GM19238 (cell line): ENCODE measurements around the gene DGLUCY.
"Not testable (repeated sequence)": the region's sequence is repeated elsewhere in the genome, so short reads cannot be mapped to it uniquely, and the experiment has no call there.

Source experiments
- DNase-seq: peaks from one replicate; pipeline ENCODE4 v3.0.0; 2011; ENCODE audit warnings: low spot score; ENCODE audit not compliant: insufficient read length

Gene DGLUCY

DNA sequence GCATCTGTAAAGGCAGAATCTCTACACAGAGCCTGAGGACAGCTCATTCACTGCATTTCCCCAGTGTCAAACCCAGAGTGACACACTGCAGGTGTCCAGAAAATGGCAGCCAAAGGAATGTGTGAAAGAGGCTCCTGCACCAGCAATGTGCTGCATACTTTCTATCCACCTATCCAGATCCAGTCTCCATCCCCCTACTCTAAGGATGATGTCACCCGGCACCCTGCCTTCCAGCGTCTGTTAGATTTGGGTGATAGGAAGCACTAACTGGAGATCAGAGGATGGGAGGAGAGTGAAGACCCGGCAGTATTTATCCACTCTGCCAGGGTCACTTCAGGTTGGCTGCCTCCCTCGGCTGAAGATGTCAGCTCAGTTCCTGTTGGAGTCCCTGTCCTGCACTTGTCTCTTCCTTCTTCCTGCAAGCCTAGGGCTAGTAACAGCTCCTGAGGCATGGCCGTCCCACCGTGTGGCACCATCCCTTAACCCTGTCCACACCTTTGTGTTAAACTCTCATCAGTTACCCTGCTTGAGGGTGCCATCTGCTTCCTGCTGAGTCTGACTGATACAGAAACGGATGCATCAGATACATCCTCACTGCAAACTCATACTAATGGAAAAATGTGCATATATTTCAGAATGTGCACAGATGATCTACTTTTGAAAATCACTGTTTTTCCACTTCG, 143.6 kb downstream of the DGLUCY start:
- DNase-seq, result no peak

DNA sequence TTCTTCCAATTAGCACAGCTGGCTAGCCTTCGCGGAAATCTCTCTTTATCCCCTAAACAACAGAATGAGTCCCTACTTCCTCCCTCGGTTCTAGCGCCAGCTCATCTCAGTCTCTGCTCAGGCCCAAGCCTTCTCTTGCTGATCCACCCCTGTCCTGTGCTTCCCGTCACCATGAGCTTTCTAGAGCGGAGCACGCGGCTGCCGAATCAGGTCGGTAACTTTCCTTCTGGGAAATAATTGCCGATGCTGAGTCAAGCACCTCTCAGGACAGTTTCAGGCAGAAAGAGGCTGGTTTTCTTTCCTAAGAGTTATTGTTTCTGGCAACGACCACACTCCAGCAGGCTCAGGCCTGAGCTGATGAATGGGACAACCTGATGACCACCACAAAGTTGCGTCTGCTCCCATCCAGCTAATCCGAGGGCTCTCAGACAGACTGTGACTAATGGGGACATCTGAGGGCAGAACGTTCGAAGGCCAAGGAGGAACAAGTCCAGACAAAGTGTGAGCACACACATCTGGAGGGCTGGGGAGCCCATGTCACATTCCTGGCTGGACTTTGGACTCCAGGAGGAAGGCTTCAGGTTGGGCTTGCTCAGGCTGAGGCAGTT, 144.2 kb downstream of the DGLUCY start:
- DNase-seq, result no peak

DNA sequence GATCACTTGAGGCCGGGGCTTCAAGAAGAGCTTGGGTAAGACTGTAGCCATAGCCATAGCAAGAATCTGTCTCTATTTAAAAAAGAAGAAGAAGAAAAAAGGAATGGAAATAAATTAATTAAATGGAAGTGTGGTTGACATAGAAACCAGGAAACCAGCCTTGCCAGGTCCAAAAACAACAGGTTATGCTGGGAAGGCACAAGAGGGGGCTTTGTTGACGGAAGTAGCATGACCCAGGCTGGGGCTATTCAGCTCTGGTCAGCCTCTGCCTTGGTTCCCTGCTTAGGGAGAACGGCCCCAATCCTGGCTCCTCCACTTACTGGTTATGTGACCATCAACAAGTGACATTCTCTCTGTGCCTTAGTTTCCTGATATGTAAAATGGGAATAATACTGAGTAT, 145.0 kb downstream of the DGLUCY start:
- no peak for DNase-seq

DNA sequence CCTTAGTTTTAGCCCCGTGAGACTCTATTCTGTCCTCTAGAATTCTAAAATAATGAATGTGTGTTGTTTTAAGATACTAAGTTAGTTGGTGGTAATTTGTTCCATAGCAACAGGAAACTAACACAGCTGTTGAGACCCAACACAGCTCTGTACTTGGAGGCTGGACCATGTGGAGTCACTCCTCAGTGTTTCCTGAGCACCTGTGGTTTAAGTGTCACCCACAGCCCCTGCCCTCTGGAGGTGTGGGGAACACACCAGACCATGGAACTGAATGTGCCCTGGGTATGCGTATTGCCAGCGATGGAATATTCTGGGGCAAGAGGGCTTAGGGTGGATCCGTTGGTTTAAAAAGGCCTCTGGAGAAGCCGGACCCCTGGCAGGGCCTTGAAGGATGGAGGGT, 147.2 kb downstream of the DGLUCY start:
- DNase-seq, result no peak

DNA sequence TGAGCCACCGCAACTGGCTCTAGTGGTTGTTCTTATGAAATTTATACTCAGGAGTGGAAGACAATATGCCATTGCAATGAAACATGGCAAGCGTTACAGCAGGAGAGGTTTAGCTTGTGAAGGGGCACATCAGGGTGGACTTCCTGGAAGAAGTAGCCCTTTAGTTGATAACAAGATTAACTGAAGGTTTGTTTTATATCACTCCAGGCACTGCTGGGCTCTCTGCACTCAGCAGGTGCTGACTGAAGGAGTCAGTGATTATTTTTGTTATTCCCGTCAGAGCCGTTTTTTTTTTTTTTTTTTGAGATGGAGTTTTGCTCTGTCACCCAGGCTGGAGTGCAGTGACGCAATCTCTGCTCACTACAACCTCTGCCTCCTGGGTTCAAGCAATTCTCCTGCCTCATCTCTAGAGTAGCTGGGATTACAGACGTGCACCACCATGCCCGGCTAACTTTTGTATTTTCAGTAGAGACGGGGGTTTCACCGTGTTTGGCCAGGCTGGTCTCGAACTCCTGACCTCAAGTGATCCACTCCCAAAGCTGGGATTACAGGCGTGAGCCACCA, 148.2 kb downstream of the DGLUCY start:
- DNase-seq, result no peak

DNA sequence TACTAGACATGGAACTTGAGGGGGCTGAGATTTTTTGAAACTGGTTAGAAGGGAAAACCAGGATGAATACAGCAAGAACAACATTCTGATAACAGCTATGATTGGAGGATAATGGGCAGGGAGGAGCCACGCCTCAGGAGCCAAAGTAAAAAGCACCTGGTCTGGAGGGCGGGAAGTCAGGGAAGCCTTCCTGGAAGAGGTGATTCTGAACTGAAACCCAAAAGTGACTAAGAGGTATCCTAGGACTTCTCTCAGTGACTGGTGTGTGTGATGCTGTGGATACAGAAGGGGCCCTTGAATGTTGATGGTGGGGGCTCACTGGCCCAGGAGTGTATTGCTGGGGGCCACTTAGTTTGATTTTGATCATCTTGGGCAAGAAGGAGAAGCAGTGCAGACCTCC, 149.5 kb downstream of the DGLUCY start:
- DNase-seq, result no peak

DNA sequence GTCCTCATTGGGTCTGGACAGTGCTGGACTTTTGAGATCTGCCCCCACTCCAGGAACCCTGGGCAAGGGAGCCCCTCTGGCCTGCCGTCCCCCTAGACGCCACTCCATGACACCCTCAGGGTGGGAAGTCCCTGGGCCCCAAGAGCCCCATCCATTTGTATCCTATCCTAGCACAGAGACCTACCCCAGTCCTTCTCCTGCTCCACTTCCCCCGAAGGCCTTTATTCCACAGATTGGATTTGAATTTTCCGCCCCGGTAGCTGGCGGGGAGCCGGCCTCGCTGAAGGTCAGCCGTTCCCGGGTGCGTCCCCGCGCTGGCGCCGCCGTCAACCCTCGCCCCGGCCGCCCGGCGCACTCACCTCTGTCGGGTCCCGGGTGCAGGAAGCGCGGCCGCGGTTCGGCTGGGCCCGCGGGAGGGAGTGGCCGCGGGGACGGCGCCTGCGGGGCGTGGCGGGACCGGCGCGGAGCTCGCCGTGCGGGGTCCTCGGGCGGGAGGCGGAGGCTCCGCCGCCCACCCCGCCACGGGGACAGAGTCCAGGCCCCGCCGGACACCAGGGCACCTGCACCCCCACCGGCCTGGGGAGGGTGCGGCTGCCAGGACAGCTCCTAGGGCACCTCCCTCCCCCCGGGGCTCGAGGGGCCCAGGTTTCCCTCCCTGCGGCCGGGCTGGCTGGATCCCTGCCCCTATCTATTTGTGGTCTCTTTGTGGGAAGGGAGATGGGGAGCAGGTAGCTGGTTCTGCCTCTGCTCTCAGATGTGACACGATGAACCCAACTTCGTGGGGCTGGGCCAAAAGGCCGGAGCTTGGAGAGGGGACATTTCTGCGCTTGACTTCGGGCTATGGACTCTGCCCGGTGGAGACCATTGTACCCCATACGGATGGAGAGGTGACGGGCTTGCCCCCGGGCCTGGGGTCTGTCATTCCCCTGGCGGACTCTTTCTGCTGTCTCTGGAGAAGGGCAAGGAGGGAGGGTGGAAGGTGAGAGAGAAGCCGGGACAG, 150.6 kb downstream of the DGLUCY start:
- no peak for DNase-seq

DNA sequence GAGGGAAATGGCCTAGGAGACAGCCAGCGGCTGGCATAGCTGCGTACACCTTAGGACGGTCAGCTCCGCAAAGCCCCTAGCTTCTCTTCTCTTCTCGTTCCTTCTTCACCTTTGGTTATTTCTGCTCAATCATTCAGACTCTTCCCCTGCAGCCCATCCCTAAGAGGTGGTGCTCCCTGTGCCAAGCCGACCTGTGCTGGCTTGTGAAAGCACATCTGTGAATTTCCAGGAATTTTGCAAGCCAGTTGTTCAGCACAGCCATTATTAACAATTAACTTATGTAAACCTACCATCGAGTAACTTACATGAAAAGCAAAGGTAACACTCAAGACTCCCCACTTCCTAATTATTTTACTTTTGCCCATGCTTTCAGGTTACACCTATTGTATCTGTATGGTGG, 151.5 kb downstream of the DGLUCY start:
- no peak for DNase-seq

DNA sequence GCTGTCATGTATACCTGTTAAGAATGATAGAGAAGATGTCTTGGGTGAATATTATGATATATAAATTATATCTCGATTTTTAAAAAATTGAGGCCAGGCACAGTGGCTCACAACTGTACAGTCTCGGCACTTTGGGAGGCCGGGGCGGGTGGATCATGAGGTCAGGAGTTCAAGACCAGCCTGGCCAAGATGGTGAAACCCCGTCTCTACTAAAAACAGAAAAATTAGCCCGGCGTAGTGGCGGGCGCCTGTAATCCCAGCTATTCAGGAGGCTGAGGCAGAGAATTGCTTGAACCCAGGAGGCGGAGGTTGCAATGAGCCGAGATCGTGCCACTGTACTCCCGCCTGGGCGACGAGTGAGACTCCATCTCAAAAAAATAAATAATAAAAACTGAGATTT, 152.4 kb downstream of the DGLUCY start:
- DNase-seq, result not testable (repeated sequence)

DNA sequence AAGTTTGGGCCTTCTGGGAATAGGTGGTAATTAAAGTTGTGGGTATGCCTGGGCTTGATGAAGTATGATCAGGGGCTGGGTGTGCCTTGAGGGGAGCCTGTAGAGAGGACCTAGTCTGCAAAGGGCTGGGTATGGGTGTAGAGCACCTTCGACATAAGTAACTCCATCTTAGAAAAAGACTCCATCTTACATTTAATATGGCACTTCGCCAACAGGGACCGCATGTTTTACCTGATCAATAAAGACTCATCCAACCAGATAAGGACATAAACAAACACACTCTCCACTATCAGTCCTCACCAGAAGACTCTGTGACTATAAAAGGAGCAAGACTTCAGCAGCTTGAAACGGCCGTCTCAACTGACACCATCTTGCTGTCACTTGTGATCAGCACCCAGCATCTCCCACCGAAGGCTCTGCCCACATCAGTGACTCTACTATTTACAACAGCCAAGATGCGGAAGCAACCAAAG, 154.1 kb downstream of the DGLUCY start:
- no peak for DNase-seq

DNA sequence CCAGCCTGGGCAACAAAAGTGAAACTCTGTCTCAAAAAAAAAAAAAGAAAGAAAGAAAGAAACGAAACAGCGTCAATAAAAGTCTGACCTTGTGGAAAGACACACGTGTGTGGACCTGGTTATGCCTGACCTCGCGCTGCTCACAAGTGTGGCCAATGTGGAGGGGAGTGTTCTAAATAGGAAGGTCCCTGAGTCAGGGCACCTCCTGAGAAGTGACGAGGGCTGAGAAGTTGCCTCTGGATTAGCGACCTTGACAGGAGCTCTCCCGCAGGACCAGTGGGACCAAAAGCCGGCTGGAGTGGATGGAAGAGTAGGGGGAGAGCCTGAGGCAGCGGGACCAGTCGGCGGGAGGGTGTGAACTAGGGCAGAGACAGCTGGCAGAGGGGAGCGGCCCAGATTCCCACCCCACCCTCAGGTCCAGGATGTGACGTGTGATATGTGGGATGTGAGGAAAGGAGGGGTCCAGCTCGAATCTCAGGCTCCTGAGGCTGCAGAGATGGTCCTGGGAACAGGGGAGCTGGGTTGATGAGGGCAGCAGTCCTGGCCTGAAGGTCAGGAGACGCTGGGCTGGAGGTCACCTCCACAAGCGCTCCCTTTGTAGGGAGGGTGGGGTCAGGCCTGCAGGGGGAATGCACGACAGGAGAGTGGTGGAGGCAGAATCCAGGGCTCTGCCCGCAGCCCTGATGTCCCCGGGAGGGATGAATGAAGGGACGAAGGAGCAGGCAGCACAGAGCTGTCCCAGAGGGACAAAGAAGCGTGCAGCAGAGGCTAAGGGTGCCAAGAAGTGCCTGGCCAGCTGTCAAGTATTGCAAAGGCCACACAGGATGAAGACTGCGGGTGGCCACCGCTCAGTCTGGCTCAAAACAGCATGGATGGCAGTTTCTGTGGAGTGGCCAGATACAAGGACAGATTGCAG, 155.5 kb downstream of the DGLUCY start:
- no peak for DNase-seq

DNA sequence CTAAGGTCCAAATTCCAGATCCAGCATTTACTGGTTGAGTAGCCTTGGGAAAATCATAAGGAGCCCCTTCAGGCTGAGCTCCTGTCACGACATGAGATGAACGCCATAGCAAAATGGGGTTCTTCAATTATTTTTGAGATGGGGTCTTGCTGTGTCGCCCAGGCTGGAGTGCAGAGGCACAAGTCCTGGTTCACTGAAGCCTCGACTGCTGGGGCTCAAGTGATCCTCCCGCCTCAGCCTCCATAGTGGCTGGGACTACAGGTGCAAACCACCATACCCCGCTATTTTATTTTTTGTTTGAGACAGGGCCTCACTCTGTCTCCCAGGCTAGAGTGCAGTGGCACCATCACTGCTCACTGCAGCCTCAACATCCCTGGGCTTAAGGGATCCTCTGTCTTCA, 156.3 kb downstream of the DGLUCY start:
- DNase-seq, result no peak

DNA sequence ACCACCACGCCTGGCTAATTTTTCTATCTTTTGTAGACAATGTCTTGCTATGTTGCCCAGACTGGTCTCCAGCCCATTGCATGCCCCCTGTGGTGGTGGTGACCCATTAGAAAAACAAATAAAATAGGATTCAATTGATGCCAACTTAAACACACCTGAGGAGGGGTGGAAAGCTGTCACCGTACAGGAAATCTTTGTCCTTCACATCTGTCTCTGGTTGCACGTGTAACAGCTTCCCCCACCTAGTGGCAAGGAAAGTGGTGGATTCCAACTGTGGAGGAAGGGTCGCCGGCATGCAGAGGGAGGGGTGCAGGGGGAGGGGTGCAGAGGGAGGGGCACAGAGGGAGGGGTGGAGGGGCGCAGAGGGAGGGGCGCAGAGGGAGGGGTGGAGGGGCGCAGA, 156.7 kb downstream of the DGLUCY start:
- DNase-seq, result no peak

DNA sequence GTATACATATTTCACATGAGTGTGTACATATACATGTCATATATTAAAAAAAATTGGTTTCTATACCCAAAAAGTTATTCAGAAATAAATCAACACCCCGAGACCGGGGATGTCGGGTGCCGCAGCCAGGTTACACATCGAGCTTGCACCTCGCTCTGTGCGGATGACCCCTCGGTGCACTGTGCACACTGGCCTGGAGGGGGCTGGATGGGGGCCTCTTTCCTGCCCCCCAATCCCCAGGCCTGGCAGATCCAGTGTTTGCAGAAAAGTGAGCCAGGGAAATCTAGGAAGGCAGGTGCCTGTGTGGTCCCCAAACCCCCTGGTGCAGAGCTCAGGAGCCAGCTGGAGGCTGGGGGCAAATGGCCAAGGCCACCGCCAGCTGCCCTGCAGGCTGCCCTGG, 157.8 kb downstream of the DGLUCY start:
- no peak for DNase-seq

DNA sequence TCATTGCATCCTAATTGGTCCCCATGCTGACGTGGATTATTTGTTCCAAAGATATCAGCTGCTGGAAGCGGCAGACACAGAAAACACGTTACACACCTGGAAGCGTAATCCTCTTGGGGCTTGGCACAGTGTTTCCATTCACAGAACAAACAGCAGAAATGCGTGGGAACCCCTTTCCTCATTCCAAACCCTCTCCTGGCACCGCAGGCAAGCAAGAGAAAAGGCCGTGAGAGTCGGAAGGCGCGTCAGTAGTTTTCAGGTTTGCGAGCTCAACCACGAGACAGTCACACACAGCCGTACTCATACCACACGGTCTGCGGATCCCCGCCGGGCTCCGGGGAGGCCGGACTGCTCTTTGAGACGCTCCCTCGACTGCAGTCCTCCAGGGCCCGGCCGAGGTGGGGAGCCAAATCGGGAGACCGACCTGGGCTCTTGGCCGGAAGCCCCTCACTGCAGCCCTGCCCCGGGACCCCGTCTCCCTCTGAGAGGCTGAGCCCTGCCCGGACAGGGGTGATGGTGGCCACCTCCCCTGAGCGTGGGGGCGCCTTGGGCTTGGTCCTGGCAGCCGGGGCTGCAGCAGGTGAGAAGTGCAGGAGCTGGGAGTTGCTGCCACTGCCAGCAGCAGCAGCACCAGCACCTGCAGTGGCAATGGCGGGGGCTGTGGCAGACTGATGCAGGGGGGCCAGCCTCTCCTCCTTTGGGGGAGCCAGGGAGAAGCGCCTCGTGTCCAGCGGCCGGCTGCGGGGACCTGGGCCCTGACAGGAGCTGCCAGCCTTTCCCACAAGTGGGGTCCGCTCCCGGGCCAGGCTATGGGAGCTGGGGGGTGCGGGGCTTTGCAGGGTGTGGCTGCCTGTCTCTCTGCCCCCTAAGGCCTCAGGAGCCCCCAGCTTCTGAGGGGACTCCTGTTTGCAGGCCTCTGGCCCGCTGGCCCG, 158.7 kb downstream of the DGLUCY start:
- DNase-seq, result no peak

DNA sequence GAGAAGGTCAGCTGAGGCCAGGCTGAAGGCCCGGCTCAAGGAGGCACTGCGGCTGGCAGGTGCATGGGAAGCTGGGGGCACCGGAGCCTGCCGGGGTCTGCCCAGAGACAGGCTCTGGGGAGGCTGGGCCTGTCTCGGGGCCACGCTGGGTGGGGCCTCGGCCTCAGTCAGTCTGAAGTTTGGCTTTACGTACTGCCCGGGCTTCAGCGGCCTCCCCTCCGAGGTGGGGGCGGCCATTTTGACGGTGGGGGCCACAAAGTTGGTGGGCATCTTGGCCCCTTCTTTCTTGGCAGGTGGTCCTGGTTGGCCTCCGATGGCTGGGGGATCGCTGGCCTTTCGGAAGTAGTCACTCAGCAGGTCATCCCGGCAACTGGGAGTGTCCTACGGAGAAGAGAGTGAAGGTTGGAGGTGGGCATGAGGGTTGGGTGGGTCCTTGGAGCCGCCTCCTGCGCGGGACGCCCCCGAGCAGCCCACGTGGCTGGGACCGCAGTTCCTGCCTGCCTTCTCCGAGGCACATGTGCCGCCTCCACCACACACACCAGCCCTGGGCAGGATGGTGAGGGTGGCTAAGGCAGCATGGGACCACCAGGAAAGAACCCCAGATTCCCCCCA, 159.5 kb downstream of the DGLUCY start:
- DNase-seq, result no peak

DNA sequence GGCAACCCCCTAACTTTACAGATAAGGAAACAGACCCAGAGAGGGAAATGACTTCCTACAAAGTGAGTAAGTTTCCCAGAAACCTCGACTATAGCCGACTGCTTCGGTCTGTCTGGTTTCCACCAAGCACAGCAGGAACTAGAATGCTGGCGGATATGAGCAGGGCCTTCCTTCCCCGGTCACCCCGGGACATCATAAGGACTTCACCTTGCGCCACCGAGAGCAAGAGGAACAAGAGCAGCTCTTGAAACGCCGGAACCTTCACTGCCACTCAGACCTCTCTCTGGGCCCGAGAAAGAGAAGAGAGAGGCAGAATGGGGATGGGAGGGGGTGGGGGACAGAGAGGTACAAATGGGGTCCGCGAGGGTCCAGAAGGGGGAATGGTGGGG, 160.0 kb downstream of the DGLUCY start:
- no peak for DNase-seq

DNA sequence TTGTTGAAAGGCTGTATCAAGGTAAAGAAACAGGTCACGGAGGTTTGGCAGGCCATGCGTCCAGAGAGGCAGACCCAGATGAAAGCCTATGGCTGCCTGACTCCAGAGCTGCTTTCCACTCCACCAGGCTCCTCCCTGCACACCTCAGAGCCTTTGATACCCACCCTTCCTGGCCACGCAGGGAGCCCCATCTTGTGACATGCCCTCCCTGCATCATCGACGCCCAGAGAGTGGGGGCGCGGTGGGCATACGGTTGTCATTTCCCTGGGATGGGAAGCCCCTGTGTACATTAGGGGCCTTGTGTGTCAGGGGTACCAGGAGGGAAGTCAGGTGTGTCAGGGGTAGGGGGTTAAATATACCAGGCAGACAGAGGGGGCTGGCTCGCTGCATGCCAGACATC, 160.9 kb downstream of the DGLUCY start:
- no peak for DNase-seq
